ENCODE results near the gene AFF3. TPM values are rescaled to one million over a fixed set of nuclear protein-coding genes. Genes with fewer than 3 reads are reported as not detected.

Gene AFF3
- total RNA-seq, 1 experiment from 2014 or later, result 0.42 TPM

DNA sequence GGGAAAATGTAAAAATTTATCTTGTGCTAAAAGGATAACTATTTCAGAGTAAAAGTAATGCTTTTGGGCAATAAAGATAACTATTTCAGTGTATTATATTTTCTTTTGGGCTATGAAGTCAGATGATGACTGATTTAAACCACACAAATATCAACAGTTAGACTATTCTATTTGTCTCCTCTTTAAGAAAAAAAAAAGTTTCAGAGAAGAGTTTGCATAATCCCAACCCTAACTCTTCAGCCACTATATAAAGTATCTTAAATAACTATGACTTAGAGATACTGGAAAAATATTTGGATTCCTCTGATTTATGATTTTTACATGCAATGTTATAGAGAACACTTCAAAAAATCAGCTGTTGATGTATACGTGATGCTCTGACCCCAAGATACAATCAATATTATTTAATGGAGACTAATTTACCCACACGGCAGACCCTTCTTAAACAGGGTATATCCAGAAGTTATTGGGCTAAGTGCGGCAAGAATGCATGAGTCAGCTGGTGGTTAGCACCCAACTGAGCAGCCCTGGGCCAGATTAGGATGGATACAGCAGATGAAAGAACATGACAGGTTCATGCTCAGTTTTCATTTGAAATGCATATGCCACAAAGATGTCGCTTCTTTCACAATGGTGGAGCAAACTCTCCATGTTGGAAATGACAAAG is 279.0 kb downstream of the AFF3 start:
- intact Hi-C loops (cut with micrococcal nuclease), result loop anchor here (2.0 kb wide), 1 partner anchor 75 kb away; no protein-coding TSS in a partner anchor
- ChIA-PET POLR2A (no interaction called here), CTCF (interaction anchor here (1.5 kb wide), 1 partner anchor 44 kb away, joined by 5 read pairs; no protein-coding TSS in a partner anchor)
- H3K4me3 Mint-ChIP-seq (ENCODE audit: unreplicated experiment), result no peak overlapping the region
- no peaks in the 10 kb centered on the region for H3K9me3 Mint-ChIP-seq (ENCODE audit: unreplicated experiment)
- no TSS peak for BruUV-seq (replicated peaks)
- H3K27me3 Mint-ChIP-seq (ENCODE audit: insufficient read depth, unreplicated experiment), result no peaks in the 10 kb centered on the region
- no peak overlapping the region for H3K27ac Mint-ChIP-seq (ENCODE audit: low read depth, unreplicated experiment)
- TF ChIP-seq CTCF (IDR thresholded peaks at IDR 0.05; ENCODE audit: unreplicated experiment), result no peak
- H3K4me1 Mint-ChIP-seq (ENCODE audit: insufficient read depth, unreplicated experiment), result peaks cover 25% of the 10 kb centered on the region
- peak; percentile 33 for DNase-seq (ENCODE audit: unreplicated experiment)
- H3K36me3 Mint-ChIP-seq (ENCODE audit: insufficient read depth, unreplicated experiment), result no peaks in the 10 kb centered on the region

DNA sequence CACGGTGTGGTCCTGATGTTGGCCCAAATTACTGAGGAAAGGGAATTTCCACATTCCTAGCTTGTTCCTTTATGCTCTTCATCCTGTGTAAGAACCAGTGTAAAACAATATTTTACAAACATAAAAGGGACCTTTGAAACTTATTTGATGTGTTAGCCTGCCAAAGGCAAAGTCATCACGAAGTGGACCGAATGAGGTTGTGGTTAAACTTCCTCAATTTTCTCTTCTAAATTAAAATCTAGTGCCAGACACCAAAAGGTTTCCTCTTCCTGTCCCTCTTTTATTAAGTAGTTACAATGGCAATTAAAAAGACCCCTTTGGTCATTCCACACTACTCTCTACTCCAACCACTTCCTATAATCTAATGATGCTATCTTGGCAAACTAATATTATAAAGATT is 279.8 kb downstream of the AFF3 start:
- TF ChIP-seq CTCF (IDR thresholded peaks at IDR 0.05; ENCODE audit: unreplicated experiment), result no peak
- no peaks in the 10 kb centered on the region for H3K36me3 Mint-ChIP-seq (ENCODE audit: insufficient read depth, unreplicated experiment)
- ChIA-PET CTCF (no interaction called here), POLR2A (no interaction called here)
- H3K4me1 Mint-ChIP-seq (ENCODE audit: insufficient read depth, unreplicated experiment), result peaks cover 22% of the 10 kb centered on the region
- no peak for DNase-seq (ENCODE audit: unreplicated experiment)
- intact Hi-C loops (cut with micrococcal nuclease), result loop anchor here (2.0 kb wide), 1 partner anchor 76 kb away; no protein-coding TSS in a partner anchor
- no peak overlapping the region for H3K4me3 Mint-ChIP-seq (ENCODE audit: unreplicated experiment)
- no peak overlapping the region for H3K27ac Mint-ChIP-seq (ENCODE audit: low read depth, unreplicated experiment)
- no TSS peak for BruUV-seq (replicated peaks)
- H3K27me3 Mint-ChIP-seq (ENCODE audit: insufficient read depth, unreplicated experiment), result no peaks in the 10 kb centered on the region
- no peaks in the 10 kb centered on the region for H3K9me3 Mint-ChIP-seq (ENCODE audit: unreplicated experiment)

DNA sequence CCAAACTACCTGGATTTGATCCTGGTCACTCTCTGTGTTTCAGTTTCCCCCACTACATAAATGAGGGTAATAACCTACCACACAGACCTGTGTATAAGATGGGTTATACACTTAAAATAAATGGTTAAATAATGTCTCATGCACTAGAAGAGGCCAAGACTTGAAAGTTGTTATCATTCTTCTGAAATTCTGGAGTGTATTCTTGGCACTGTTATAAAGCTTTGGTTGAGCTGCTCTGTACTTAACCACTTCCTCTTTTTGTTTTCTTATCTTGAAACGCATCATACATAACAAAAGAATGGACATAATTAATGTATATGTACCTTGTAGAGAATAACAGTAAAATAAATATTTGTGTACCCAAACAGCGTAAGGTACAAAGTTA is 281.0 kb downstream of the AFF3 start:
- intact Hi-C loops (cut with micrococcal nuclease), result no loop called here
- POLR2A ChIA-PET, result no interaction called here

More for the DNA sequence above, 281.0 kb downstream of the AFF3 start:
- BruUV-seq (replicated peaks), result no TSS peak
- H3K4me1 Mint-ChIP-seq (ENCODE audit: insufficient read depth, unreplicated experiment), result peaks cover 20% of the 10 kb centered on the region
- CTCF ChIA-PET, result interaction anchor here (0.7 kb wide), 1 partner anchor 573 kb away, joined by 3 read pairs; no protein-coding TSS in a partner anchor
- H3K36me3 Mint-ChIP-seq (ENCODE audit: insufficient read depth, unreplicated experiment), result no peaks in the 10 kb centered on the region
- H3K27me3 Mint-ChIP-seq (ENCODE audit: insufficient read depth, unreplicated experiment), result no peaks in the 10 kb centered on the region
- H3K4me3 Mint-ChIP-seq (ENCODE audit: unreplicated experiment), result no peak overlapping the region
- DNase-seq (ENCODE audit: unreplicated experiment), result no peak
- no peaks in the 10 kb centered on the region for H3K9me3 Mint-ChIP-seq (ENCODE audit: unreplicated experiment)
- TF ChIP-seq CTCF (IDR thresholded peaks at IDR 0.05; ENCODE audit: unreplicated experiment), result no peak
- no peak overlapping the region for H3K27ac Mint-ChIP-seq (ENCODE audit: low read depth, unreplicated experiment)
